Panc1 (cell line): ENCODE measurements around the gene NXPH1.

Experiments used
- POLR2AphosphoS5 ChIP-seq: IDR thresholded peaks from 2 replicates; pipeline ENCODE4 v1.6.1; 2012; ENCODE audit warnings: mild to moderate bottlenecking, low read depth, low read length, moderate library complexity
- SIN3A ChIP-seq: IDR thresholded peaks from 2 replicates; pipeline ENCODE4 v1.6.1; 2012; ENCODE audit warnings: low read depth, mild to moderate bottlenecking, low read length, moderate library complexity, borderline replicate concordance; ENCODE audit not compliant: insufficient read depth
- TCF7L2 ChIP-seq: IDR thresholded peaks from 2 replicates; pipeline ENCODE4 v1.6.1; 2011; ENCODE audit warnings: mild to moderate bottlenecking, low read depth, low read length, inconsistent platforms
- TF ChIP-seq, protein P1 (sequence below): fragments of 450-650 bp; IDR thresholded peaks from 2 replicates; pipeline ENCODE4 v1.5.1; 2017; ENCODE audit warnings: mild to moderate bottlenecking
- TF ChIP-seq, protein P2 (sequence below), 2 experiments: IDR thresholded peaks; 2 replicates each; pipeline ENCODE4 v1.6.1; 2011 to 2012; ENCODE audit warnings: low read depth in 2 of 2, control low read depth in 1 of 2, low read length in 1 of 2, mild to moderate bottlenecking in 1 of 2, moderate library complexity in 1 of 2; ENCODE audit not compliant: insufficient read depth in 1 of 2

DNA sequence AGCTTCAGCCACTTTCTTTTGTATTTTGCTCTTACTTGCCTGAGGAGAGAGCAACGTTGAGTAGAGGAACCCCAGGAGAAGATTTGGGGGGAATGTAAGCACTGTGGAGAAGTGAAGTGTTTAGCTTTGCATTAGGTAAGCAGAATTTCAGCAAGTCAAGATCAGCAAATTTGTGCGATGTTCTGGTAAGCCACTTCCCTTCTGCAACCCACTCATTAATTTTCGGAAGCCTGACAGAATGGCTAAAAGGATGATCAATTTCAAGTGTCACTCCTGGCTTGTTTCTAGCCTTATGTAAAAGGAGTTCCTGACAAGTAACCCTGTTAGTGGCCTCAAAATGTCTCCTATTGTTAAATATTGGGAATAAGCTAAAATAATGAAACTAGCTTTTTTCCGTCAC, 48.5 kb upstream of the NXPH1 start:
- TF ChIP-seq, protein P1, sequence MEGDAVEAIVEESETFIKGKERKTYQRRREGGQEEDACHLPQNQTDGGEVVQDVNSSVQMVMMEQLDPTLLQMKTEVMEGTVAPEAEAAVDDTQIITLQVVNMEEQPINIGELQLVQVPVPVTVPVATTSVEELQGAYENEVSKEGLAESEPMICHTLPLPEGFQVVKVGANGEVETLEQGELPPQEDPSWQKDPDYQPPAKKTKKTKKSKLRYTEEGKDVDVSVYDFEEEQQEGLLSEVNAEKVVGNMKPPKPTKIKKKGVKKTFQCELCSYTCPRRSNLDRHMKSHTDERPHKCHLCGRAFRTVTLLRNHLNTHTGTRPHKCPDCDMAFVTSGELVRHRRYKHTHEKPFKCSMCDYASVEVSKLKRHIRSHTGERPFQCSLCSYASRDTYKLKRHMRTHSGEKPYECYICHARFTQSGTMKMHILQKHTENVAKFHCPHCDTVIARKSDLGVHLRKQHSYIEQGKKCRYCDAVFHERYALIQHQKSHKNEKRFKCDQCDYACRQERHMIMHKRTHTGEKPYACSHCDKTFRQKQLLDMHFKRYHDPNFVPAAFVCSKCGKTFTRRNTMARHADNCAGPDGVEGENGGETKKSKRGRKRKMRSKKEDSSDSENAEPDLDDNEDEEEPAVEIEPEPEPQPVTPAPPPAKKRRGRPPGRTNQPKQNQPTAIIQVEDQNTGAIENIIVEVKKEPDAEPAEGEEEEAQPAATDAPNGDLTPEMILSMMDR = no peak
- no peak for TF ChIP-seq POLR2AphosphoS5
- TF ChIP-seq, protein P2, sequence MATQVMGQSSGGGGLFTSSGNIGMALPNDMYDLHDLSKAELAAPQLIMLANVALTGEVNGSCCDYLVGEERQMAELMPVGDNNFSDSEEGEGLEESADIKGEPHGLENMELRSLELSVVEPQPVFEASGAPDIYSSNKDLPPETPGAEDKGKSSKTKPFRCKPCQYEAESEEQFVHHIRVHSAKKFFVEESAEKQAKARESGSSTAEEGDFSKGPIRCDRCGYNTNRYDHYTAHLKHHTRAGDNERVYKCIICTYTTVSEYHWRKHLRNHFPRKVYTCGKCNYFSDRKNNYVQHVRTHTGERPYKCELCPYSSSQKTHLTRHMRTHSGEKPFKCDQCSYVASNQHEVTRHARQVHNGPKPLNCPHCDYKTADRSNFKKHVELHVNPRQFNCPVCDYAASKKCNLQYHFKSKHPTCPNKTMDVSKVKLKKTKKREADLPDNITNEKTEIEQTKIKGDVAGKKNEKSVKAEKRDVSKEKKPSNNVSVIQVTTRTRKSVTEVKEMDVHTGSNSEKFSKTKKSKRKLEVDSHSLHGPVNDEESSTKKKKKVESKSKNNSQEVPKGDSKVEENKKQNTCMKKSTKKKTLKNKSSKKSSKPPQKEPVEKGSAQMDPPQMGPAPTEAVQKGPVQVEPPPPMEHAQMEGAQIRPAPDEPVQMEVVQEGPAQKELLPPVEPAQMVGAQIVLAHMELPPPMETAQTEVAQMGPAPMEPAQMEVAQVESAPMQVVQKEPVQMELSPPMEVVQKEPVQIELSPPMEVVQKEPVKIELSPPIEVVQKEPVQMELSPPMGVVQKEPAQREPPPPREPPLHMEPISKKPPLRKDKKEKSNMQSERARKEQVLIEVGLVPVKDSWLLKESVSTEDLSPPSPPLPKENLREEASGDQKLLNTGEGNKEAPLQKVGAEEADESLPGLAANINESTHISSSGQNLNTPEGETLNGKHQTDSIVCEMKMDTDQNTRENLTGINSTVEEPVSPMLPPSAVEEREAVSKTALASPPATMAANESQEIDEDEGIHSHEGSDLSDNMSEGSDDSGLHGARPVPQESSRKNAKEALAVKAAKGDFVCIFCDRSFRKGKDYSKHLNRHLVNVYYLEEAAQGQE (IDR thresholded peaks at IDR 0.05; ENCODE audit: insufficient read depth in 1 of 2, low read depth in 2 of 2, low read length in 1 of 2) = no peak
- TF ChIP-seq SIN3A = no peak
- no peak for TF ChIP-seq TCF7L2
